Esophagus squamous epithelium (tissue), 5 donors: Measurements from ENCODE around the gene ANAPC15. TPM values are rescaled to one million over a fixed set of nuclear protein-coding genes. Genes with fewer than 3 reads are reported as not detected.

Experiments used
- DNase-seq: peaks from one replicate; lab custom pipeline; 2025; lab: John Stamatoyannopoulos, UW
- H3K27ac ChIP-seq, 4 donors: fragments of 200-600 bp; sonication (generic); one replicate each; pipeline ENCODE4 v1.5.1; 2016 to 2019; ENCODE audit warnings: mild to moderate bottlenecking in 1 of 4
- H3K27me3 ChIP-seq, 4 donors: fragments of 200-600 bp; sonication (generic); 1 replicate in 3 of 4; 2 replicates in 1 of 4; pipeline versions ENCODE4 v1.5.1 to v1.6.0; 2017 to 2021; ENCODE audit warnings: antibody characterized with exemption in 1 of 4
- H3K36me3 ChIP-seq, 3 donors: fragments of 200-600 bp; sonication (generic); one replicate each; pipeline ENCODE4 v1.5.1; 2016 to 2019
- H3K4me1 ChIP-seq, 3 donors: fragments of 200-600 bp; sonication (generic); one replicate each; pipeline ENCODE4 v1.5.1; 2017 to 2019
- H3K4me3 ChIP-seq, 4 donors: fragments of 200-600 bp; sonication (generic); 1 replicate in 3 of 4; 2 replicates in 1 of 4; pipeline ENCODE4 v1.5.1; 2016 to 2019; ENCODE audit warnings: mild to moderate bottlenecking in 2 of 4, moderate library complexity in 1 of 4
- H3K9me3 ChIP-seq, 3 donors: fragments of 200-600 bp; sonication (generic); one replicate each; pipeline ENCODE4 v1.5.1; 2016 to 2019
- CTCF ChIP-seq, 6 experiments: fragments of 450-650 bp in 4 of 6; fragments of 200-600 bp in 2 of 6; sonication (generic) in 2 of 6; IDR thresholded peaks; one replicate each; pipeline ENCODE4 v1.5.1; 2016 to 2019; ENCODE audit warnings: antibody characterized with exemption in 6 of 6, mild to moderate bottlenecking in 4 of 6, moderate library complexity in 4 of 6
- POLR2A ChIP-seq, 4 donors: fragments of 450-650 bp; IDR thresholded peaks; one replicate each; pipeline ENCODE4 v1.6.1; 2017; ENCODE audit warnings: antibody characterized with exemption in 4 of 4, mild to moderate bottlenecking in 4 of 4, moderate library complexity in 3 of 4
- WGBS, 2 donors: methylation state at CpG; one replicate each; pipeline ENCODE4 v1.1.5; 2018; 5-methylcytosine and 5-hydroxymethylcytosine counted together
- intact Hi-C: fragments of 100-400 bp; cut with DNase I; formaldehyde crosslinking; loops from one replicate; pipeline ENCODE4 v1.15.0; 2022
- total RNA-seq, 4 donors: library from RNA; depleted of rRNA; stranded (reverse); fragments of >200 nt; gene quantifications; one replicate each; pipeline ENCODE4 v1.1.0, GENCODE V29; 2016
- donor health status: DM: yes; HTN: yes; CAD: no.

ANAPC15 gene
- total RNA-seq, 4 donors from 2014 or later, result 17.7 to 35.3 (median 23.5) TPM

GRCh38 chr11:72069787-72070251 is 42.7 kb downstream of the ANAPC15 start:
- H3K4me1 ChIP-seq, result peaks cover 28 to 94% (median 48%) of the 10 kb centered on the region in 3 donors
- no peak for DNase-seq
- peaks cover 0 to 10% (median 0%) of the 10 kb centered on the region in 3 donors for H3K36me3 ChIP-seq
- 0 to 11% methylated on average over 2 of the region's 2 CpGs for WGBS, 2 donors
- intact Hi-C loops, result no loop called here
- peak overlapping the region; percentile 81 to 92 (median 88) for H3K27ac ChIP-seq
- no peaks in the 10 kb centered on the region for H3K27me3 ChIP-seq
- no peaks in the 10 kb centered on the region for H3K9me3 ChIP-seq
- H3K4me3 ChIP-seq, result peak overlapping the region in 3 of 4 donors; percentile 17 to 43 (median 22)
- no peak for TF ChIP-seq POLR2A (IDR thresholded peaks at IDR 0.05)
- TF ChIP-seq CTCF (IDR thresholded peaks at IDR 0.05), result no peak

DNA sequence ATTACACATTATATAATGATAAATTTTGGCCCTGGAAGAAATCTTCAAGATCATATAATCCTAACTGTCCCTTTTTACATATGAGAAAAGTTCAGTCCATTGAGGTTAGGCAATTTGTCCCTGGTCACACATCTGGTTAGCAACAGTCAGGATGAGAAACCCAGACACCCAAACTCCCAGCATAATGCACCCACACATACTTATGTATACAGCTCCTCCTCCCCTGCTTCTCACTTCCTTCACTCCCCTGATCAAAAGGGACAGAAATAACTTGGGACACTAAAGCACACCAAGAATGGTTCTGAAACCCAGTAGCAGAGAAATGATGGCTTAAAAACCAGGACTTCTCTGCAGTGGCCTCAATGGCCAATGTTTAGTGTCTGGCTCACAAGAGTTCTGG is 43.3 kb downstream of the ANAPC15 start:
- H3K36me3 ChIP-seq, result peaks cover 0 to 15% (median 0%) of the 10 kb centered on the region in 3 donors
- intact Hi-C loops, result no loop called here
- H3K27ac ChIP-seq, result peak overlapping the region; percentile 81 to 92 (median 88)
- no peaks in the 10 kb centered on the region for H3K27me3 ChIP-seq
- no peaks in the 10 kb centered on the region for H3K9me3 ChIP-seq
- TF ChIP-seq CTCF (IDR thresholded peaks at IDR 0.05) (no peak), POLR2A (IDR thresholded peaks at IDR 0.05) (no peak)
- no peak for DNase-seq
- peak overlapping the region in 3 of 4 donors; percentile 17 to 43 (median 22) for H3K4me3 ChIP-seq
- peaks cover 28 to 88% (median 48%) of the 10 kb centered on the region in 3 donors for H3K4me1 ChIP-seq

- H3K36me3 ChIP-seq, result peaks cover 0 to 25% (median 0%) of the 10 kb centered on the region in 3 donors
- peak overlapping the region; percentile 81 to 92 (median 88) for H3K27ac ChIP-seq
- no peaks in the 10 kb centered on the region for H3K9me3 ChIP-seq
- no peaks in the 10 kb centered on the region for H3K27me3 ChIP-seq
- H3K4me3 ChIP-seq, result peak overlapping the region in 1 of 4 donors; percentile 7
- intact Hi-C loops, result no loop called here
- H3K4me1 ChIP-seq, result peaks cover 28 to 73% (median 45%) of the 10 kb centered on the region in 3 donors
- no peak for DNase-seq
- TF ChIP-seq POLR2A (IDR thresholded peaks at IDR 0.05) (no peak), CTCF (IDR thresholded peaks at IDR 0.05) (no peak)
These were observed 44.8 kb downstream of the ANAPC15 start for GRCh38 chr11:72067676-72068075.

GRCh38 chr11:72067266-72067665 is 45.2 kb downstream of the ANAPC15 start:
- peaks cover 0 to 29% (median 0%) of the 10 kb centered on the region in 3 donors for H3K36me3 ChIP-seq
- no peaks in the 10 kb centered on the region for H3K27me3 ChIP-seq
- DNase-seq, result no peak
- peak overlapping the region in 3 of 4 donors; percentile 8 to 92 (median 86) for H3K27ac ChIP-seq
- H3K9me3 ChIP-seq, result no peaks in the 10 kb centered on the region
- H3K4me3 ChIP-seq, result no peak overlapping the region
- peaks cover 24 to 69% (median 41%) of the 10 kb centered on the region in 3 donors for H3K4me1 ChIP-seq
- intact Hi-C loops, result no loop called here
- TF ChIP-seq CTCF (IDR thresholded peaks at IDR 0.05) (no peak), POLR2A (IDR thresholded peaks at IDR 0.05) (no peak)

DNA sequence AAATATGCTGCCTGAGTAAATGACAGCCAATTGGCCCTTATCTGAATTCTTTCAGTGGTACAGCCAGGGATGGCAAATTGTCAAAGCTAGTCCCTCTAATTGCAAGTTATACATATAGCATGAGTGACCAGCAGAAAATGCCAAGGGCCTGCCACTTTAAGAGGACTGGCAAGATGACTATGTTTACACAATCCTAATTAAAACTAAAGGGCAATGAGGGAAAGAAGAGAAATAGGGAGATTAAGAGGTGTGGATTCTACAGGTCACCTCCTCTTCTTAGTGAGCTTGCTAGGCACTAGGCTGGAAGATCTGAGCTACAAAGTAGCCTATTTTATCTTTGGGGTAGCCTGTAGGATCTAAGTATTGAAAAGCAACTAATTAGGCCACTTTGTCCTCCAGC is 45.6 kb downstream of the ANAPC15 start:
- peaks cover 19 to 65% (median 37%) of the 10 kb centered on the region in 3 donors for H3K4me1 ChIP-seq

More for the DNA sequence above, 45.6 kb downstream of the ANAPC15 start:
- no peak for TF ChIP-seq POLR2A (IDR thresholded peaks at IDR 0.05)
- TF ChIP-seq CTCF (IDR thresholded peaks at IDR 0.05), result no peak
- Histone ChIP-seq H3K27ac (peak overlapping the region in 3 of 4 donors; percentile 8 to 92 (median 86)), H3K27me3 (no peaks in the 10 kb centered on the region), H3K9me3 (no peaks in the 10 kb centered on the region), H3K4me3 (no peak overlapping the region), H3K36me3 (peaks cover 0 to 34% (median 0%) of the 10 kb centered on the region in 3 donors)
- no peak for DNase-seq
- intact Hi-C loops, result no loop called here
